HG03439 (cell line): ENCODE data around the gene CTSS.
"Not testable (repeated sequence)": the region's sequence is repeated elsewhere in the genome, so short reads cannot be mapped to it uniquely, and the experiment has no call there.

ENCODE experiments used
- ATAC-seq: cut with Tn5 transposase; IDR thresholded peaks from one replicate; pipeline ENCODE4 v1.9.1; 2021; ENCODE audit warnings: mild to moderate bottlenecking, moderate library complexity; ENCODE audit not compliant: unreplicated experiment

The CTSS gene

DNA sequence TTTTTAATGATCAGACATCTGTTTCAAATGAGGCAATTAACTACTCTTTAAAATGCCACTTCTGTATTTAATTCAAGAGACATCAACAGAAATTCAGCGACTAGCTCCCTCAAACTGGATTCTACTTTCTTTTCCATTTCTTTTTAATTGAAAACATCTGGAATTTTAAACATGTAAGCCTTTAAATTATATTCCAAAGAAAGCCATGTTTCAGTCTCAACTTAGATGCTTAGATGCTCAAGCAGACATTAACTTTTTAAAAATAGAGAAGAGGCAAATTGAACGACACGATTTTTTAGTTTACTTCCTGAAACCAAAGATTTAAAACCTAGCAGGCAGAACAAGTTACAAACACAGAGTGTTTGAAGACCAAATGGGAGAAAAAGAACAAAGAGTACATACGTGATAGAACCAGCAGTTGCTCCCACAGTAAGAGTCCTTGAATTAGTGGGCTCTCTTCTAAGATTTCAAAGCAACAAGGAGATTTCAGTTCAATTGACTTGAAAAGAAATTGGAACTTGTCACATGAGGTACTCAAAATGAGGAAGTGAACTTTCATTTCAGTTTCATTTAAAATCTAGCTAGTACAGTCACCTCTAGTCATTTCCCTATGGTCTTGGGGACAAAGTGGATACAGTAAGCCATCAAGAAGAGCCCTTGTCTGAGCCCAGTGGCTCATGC is at the start of gene CTSS:
CTSS (minus strand) TSS at position 483 of the 681 bp plus-strand sequence. CDS start 1,015 bp downstream, outside the sequence.
- peak; percentile 83 for ATAC-seq

DNA sequence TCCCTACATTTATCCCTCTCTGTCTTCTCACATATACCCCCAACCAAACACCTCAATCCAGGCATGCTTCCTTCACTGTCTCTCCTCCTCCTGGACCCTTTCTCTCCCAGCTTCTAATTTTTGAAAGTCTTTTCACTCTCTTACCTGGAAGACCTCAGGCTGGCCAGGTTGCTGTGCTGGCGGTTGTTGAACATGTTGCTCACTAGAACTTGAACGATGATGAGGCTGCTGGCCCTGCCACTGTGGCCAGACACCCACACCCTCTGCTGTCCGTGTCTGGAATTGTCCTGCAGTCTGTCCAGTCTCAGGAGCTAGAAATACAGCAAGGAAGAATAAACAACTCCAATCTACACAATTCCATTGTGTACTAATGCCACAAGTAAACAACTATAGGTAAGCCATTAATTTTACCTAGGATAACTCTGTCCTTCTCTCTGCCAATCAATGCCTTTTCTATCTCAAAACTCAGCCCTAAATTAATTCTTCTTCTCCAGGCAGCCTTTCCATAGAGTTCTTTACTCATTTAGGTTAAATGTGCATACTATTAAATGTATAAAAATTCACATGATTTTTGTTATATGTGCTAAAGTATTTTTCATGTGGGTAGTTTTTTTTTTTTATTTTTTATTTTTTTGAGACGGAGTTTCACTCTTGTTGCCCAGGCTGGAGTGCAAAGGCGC is 47.6 kb upstream of the CTSS start:
- ATAC-seq, result no peak

DNA sequence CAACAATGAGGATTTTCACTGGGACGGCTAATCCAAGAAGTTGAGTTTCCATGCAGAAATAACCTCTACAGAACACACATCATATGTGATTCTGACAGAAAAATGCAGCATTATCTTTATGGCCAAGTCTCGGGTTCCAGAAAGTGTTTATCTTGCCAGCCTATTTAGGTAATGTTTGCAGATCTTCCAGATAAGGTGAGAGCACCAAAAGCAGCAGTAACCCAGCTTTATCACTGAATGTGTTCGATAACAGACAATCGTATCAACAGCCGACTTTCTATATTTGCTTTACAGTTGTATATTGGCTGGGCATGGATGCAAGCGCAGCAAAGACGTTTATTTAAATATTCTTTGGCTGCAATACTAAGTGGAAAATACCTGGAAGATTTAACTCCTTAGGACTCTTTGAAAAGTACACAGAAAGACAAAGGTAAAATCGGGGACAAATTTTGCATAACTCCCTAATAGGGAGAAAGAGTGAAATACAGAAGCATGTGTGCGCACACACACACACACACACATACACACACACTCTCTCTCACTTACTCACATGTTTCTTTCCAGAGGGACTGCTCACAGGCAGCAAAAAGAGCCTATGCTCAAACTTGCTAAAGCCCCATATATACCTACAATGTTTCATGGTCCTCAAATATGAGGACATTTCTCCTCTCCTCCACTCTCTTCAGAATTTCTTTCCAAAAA is 45.5 kb upstream of the CTSS start:
- no peak for ATAC-seq

DNA sequence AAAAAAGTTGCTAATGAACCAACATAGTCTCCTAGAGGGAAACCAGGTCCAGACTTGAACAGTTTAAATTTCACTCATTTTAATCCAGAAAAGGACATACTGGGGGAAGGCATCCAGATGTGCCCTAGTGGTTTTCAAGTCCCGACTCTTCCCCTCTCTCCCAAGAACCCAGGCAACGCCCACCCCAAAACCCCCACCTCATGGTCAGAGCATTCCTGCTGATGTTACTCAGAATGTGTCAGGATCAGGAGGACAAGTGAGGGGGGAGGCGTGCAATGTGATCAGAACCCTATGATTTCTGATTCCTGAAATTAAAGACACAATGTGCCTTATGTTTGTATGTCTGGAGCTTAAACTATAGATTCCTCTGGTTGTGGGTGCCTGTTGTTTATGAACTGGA is 44.1 kb upstream of the CTSS start:
- ATAC-seq, result no peak

DNA sequence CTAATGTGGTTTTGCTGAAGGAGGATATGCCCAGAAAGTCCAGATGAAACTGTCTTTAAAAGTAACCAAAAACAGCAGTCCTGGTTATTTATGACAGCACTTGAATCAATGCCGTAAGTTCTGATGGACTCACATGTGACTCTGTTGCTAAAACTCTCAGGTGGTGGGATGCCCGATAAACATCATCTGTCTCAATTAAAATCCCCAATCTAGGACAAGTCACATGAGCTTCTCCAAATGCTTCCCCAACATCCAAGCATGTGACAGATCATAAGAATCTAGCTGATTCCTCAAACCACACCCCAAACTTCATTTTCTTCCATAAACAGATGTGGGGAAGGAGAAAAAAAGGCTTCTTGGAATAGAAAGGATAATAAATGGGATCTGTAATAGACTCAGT is 43.3 kb upstream of the CTSS start:
- ATAC-seq, result no peak

DNA sequence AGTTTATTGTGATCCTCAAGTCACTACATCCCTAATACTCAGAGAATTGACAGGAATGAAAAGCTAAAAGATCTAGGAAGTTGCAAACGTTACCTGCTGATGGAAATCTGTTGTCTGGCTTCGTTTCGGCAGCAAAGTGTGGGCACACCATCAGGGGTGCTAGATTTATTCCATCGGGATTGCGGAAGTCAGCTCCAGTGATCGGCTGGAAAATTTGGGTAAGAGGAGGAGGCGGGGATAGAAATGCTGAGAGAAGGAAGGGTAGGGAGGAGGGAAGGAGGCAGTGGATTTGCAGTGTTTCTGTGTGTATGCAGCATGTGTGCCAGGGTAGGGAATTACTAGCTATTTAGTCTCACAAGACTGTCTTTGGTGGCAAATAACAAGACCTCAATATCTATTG is 42.5 kb upstream of the CTSS start, which contains the start of gene CTSK:
CTSK (minus strand) TSS at position 140 of the 400 bp plus-strand sequence. CDS start 1,455 bp downstream, outside the sequence.
- ATAC-seq, result no peak

DNA sequence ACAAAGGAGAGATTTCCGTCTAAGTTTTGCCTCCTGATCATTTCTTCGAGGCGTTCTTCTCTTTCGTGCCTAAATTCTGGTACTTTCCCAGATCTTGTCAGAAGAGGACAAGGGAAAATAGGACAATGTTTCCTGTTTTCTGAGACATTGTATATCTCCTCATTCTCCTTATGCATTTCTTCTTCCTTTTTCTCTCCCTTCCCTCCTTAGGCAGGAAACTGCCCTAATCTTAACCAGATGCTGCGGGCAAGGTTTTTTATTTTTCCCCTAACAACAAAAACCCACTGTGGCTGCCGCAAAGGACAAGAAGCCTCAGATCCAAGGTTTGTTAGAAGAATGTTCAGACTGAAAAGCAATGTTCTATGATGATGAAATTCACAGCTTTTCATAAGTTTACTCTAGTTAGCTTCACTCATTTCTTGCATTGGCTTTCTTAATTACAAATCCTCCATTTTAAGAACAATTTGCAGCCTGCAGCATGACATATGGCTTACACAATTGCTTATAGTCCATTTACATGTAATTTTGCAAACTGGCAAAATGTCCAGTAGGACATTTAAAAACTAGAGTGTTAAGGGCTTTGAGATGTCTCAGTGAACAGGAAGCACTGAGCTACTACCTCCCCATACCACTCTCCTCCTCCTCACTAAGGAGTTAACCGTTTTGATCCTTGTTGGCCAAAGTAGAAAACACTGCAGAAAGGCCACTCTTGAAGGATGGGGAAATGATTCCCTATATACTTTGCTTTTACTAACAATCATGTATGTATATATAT is 41.9 kb upstream of the CTSS start:
- no peak for ATAC-seq

DNA sequence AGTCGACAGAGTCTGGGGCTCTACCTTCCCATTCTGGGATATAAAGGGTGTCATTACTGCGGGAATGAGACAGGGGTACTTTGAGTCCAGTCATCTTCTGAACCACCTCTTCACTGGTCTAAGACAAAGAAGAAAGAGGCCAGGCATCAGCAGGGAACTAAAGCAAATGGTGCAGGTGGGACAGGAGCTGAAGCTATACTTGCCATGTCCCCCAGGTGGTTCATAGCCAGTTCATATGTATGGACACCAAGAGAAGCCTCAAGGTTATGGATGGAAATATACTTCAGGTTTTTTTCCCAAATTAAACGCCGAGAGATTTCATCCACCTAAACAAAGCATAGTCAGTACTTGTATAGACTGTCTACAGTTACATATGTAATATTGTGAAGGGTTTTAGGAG is 40.3 kb upstream of the CTSS start:
- ATAC-seq, result no peak

DNA sequence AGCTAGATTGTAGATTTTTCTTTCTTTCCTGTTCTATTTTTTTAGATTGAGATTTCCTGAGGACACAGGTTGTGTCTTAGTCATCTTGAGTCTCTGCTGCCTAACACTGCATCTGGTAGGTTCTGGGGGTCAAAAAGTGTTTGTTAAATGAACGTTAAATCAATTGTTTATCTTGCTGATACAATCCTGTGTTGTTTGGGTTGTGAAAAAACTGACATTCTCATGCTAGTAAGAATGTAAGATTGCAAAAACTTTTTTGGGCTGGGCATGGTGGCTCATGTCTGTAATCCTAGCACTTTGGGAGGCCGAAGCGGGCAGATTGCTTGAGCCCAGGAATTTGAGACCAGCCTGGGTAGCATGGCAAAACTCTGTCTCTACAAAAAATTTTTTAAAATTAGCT is 39.1 kb upstream of the CTSS start:
- ATAC-seq, result no peak

DNA sequence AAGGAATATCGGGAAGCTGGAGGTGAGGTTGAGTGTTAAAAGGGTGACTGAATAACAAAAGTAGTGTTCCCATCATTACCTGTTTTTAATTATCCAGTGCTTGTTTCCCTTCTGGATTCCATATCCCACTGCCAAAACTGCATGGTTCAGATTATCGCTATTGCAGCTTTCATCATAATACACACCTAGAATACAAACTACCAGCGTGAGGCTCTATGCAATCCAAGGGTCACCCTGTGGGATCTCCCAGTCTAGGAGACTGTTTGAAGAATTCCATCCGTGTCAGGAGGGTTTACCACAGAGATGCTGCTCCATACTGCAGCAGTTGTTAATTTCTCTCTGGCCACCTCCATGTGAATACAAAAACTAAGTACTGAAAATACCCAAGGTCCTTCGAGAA is 33.5 kb upstream of the CTSS start:
- ATAC-seq, result no peak

DNA sequence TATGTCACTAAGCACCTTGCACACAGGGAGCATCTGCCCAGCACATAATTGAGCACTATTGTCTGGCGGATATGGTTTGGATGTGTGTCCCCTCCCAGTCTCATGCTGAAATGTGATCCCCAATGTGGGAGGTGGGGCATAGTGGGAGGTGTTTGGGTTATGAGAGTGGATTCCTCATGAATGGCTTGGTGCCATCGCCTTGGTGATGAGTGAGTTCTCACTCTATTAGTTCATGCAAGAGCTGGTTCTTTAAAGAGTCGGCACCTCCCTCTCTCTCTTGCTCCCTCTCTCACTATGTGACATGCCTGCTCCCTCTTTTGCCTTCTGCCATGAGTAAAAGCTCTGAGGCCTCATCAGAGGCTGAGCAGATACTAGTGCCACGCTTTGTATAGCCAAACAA is 32.9 kb upstream of the CTSS start:
- no peak for ATAC-seq

DNA sequence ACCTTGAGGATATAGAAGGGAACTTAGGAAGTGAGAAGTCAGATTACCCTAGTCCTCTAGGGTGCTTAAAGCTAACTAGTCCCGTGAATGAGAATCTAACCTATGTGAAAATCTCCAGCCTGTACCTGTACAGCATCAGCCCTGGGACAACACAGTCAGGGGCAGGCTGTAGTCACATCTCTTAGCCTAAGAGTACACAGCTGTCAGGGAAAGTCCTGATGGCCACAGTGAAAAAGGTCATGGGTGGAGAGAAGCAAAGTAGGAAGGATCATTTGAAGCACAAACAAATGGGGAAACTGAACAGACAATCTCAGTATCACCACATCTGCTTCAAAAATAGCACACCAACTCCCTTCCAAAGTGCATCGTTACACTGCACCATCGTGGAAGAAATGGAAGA is 30.8 kb upstream of the CTSS start:
- no peak for ATAC-seq

DNA sequence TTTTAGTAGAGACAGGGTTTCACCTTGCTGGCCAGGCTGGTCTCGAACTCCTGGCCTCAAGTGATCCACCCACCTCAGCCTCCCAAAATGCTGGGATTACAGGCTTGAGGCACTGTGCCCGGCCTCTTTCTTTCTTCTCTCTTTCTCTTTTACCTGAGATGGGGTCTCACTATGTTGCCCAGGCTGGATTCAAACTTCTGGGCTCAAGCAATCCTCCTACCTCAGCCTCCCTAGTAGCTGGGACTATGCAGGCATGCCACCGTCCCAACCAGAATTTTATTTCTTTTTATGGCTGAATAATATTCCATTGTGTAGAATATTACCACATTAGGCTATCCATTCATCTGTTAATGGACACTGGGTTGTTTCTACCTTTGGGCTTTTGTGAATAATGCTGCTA is 28.2 kb upstream of the CTSS start:
- not testable (repeated sequence) for ATAC-seq

DNA sequence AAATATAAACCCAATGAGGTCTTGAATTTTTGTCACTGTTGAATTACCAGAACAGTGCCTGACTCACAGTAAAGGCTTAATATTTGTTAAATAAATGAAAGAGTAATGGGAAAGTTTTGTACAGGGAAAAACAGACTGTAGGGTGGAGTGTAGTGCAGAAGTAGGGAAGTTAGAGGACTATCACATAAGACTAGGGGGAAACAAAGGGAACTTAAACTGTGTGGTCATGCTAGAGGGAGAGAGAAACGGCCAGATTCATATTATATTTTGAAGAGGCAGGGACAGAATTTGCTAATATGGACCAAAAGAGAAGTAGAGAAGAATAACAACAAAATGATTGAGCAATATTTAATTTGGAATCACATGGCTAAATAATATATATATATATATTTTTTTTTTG is 27.6 kb upstream of the CTSS start:
- no peak for ATAC-seq

DNA sequence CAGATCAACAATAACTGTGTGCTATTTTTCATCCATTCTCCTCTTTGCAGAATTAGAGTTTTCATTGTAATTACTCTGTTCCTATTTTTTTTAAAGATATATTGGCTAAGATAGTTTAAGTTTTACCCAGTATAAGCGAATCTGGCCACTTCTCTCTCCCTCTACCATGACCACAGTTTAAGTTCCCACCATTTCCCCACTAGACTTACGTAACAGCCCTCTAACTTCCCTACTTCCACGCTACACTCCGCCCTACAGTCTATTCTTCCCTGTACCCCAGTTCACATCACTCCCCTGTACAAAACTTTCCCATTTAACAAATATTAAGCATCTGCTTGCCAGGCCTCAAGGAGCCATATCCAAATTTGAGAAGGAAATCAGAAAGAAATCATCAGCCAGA is 26.0 kb upstream of the CTSS start:
- no peak for ATAC-seq

DNA sequence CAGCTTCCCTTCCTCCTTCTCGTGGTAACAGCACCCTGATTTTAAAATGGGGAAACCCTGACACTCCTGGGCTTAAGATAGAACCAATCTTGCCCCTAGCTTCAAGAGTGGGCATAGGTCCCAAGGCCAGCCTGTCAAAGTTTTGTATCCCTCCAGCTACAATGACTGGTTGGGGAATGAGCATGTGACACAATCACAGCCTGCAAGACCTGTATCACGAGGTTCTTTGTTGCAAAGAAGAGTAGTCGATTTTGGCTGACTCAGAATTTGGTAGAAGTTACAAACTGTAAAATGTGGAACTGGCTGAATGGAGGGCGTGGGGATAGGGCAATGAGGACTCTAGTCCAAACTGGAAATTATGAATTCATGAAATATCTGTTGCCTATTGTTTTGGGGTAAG is 23.8 kb upstream of the CTSS start:
- no peak for ATAC-seq

DNA sequence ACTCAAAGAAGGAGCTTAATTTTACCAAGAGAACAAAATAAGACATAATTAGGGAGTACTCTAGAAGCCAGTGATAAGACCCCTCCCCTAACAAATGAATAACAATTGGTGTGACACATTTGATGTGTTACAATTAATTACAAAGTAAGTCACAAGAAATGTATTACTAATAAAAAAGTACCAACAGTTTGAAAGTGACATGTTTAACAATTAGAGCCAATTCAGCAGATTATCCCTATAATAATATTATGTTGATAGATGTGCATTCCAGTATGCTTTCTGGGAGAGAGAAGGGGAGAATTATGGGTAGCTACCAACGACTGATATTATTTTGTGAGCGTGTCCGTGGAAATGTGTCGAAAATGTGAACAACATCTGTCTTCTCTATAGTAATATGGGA is 23.4 kb upstream of the CTSS start:
- no peak for ATAC-seq

DNA sequence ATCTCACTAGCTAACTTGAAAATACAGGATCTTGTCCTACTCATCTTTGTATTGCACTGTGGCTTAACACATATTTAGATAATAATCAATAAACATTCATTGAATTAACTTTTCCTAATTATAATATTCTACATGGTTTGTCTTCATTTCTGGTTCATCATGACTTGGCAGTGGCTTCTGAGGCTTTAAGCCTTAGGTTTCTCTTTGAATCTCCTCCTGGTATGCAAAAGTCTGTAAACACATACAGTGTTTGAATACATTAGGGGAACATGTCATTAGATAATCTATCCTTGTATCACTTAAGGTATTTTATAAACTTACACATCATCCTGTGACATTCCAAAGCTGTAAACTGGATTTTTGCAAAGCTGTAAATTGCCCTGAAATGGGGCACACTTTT is 21.9 kb upstream of the CTSS start:
- no peak for ATAC-seq

DNA sequence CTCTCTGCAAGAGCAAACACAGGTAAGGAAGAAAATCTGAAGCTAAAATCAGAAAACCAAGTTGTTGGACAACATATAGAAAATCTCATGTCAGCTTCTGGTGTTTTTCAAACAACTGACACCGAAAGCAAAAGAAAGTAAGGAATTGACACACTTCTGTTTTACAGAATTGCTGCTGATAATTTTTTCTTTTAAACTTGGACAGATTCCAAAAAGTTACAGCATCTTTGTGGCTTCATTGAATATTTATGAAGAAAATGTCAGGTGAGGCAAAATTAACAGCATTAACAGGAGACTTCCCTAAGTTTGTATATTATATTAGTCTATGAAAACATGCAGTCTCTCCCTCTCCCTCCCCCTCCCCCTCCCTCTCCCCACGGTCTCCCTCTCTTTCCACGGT is 14.9 kb upstream of the CTSS start:
- no peak for ATAC-seq

DNA sequence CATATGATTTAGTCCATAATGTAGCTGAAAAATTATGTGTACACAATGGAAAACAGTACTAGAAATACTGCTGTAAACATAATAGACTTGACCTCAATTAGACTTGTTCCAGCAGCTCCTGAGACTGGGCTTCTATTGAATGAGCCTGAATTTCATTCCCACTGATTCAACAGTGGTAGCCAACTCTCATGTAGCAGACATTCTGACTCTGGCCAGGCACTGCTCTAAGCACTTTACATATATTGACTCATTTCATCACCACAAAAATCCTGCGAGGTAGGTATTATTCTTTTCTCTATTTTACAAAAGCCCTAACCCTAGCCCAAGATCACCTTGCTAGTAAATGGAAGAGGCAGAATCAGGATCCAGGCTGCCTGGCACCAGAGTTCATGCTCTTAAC is 12.8 kb upstream of the CTSS start:
- ATAC-seq, result no peak

DNA sequence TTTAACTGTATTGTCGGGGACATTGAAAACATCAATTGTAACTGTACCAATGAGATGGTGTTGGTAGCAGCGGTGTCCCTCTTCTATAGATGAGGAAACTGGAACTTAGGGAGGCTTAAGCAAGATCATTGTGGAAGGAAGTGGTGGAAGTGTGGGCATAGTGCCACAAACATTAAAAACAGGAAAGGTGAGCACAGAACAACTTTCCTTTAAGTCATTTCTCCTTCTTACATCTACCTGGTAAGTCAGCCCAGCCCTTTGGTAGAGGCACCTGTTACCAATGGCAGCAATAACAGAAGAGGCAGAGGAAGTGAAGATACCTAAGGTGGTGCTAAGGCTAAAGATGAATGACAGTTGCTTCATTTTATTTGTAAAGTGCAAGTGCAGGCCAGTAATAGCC is 12.0 kb upstream of the CTSS start:
- no peak for ATAC-seq
